Ectodermal cell (in vitro differentiated cells): ENCODE results near the gene ATP6V1D.
"Not testable (repeated sequence)": the region's sequence is repeated elsewhere in the genome, so short reads cannot be mapped to it uniquely, and the experiment has no call there.

Experiments used
- H3K27ac ChIP-seq: 2 replicates; pipeline ENCODE4 v1.7.0; 2013; ENCODE audit warnings: mild to moderate bottlenecking, low read depth, low read length; ENCODE audit not compliant: insufficient read depth, poor library complexity, severe bottlenecking
- H3K27me3 ChIP-seq: 2 replicates; pipeline ENCODE4 v1.7.0; 2013; ENCODE audit warnings: mild to moderate bottlenecking, low read length; ENCODE audit not compliant: insufficient read depth, control insufficient read depth, poor library complexity, severe bottlenecking
- H3K36me3 ChIP-seq: one replicate; pipeline ENCODE4 v1.7.0; 2013; ENCODE audit warnings: low read length; ENCODE audit not compliant: control insufficient read depth, insufficient read depth
- H3K4me1 ChIP-seq: one replicate; pipeline ENCODE4 v1.7.0; 2013; ENCODE audit warnings: low read length; ENCODE audit not compliant: control insufficient read depth, insufficient read depth
- H3K4me3 ChIP-seq: 2 replicates; pipeline ENCODE4 v1.7.0; 2013; ENCODE audit warnings: low read depth, low read length, control low read depth; ENCODE audit not compliant: insufficient read depth
- H3K9me3 ChIP-seq: 2 replicates; pipeline ENCODE4 v1.7.0; 2013; ENCODE audit warnings: mild to moderate bottlenecking, low read length, moderate library complexity; ENCODE audit not compliant: control insufficient read depth
- WGBS, 2 experiments: methylation state at CpG; one replicate each; pipeline ENCODE4 v1.1.7; 2013; ENCODE audit warnings: missing lambda C conversion rate in 2 of 2; 5-methylcytosine and 5-hydroxymethylcytosine counted together

Gene ATP6V1D

GRCh38 chr14:67343601-67344230, 15.9 kb downstream of the ATP6V1D start:
- WGBS, 2 experiments: 89 to 97% methylated on average over 4 of the region's 4 CpGs
- H3K27me3 ChIP-seq: no peaks in the 10 kb centered on the region
- H3K9me3 ChIP-seq: peaks cover 3% of the 10 kb centered on the region
- H3K27ac ChIP-seq: no peak overlapping the region
- H3K36me3 ChIP-seq: peaks cover 17% of the 10 kb centered on the region
- H3K4me3 ChIP-seq: no peak overlapping the region
- H3K4me1 ChIP-seq: no peaks in the 10 kb centered on the region

GRCh38 chr14:67341231-67341630, 18.4 kb downstream of the ATP6V1D start:
- H3K4me1 ChIP-seq, H3K9me3 ChIP-seq, H3K27me3 ChIP-seq, H3K4me3 ChIP-seq, H3K27ac ChIP-seq: not testable (repeated sequence)
- H3K36me3 ChIP-seq: peaks cover 33% of the 10 kb centered on the region
- 96 to 98% methylated on average over 29 to 31 of the region's 31 CpGs for WGBS, 2 experiments

- Histone ChIP-seq H3K4me3 (no peak overlapping the region), H3K27me3 (no peaks in the 10 kb centered on the region), H3K9me3 (peaks cover 3% of the 10 kb centered on the region), H3K36me3 (peaks cover 28% of the 10 kb centered on the region), H3K27ac (no peak overlapping the region), H3K4me1 (no peaks in the 10 kb centered on the region)
- 94% methylated on average over 2 of the region's 2 CpGs for WGBS, 2 experiments
Observed at GRCh38 chr14:67335781-67336180, 23.8 kb downstream of the ATP6V1D start.

GRCh38 chr14:67332468-67332867, 27.1 kb downstream of the ATP6V1D start:
- peaks cover 11% of the 10 kb centered on the region for H3K36me3 ChIP-seq

GRCh38 chr14:67331368-67332125, 28.1 kb downstream of the ATP6V1D start:
- H3K27me3 ChIP-seq: no peaks in the 10 kb centered on the region
- H3K36me3 ChIP-seq: peaks cover 6% of the 10 kb centered on the region
- no peaks in the 10 kb centered on the region for H3K4me1 ChIP-seq
- 93 to 94% methylated on average over 4 to 5 of the region's 5 CpGs for WGBS, 2 experiments
- no peak overlapping the region for H3K27ac ChIP-seq
- no peaks in the 10 kb centered on the region for H3K9me3 ChIP-seq
- no peak overlapping the region for H3K4me3 ChIP-seq

More at GRCh38 chr14:67332468-67332867, 27.1 kb downstream of the ATP6V1D start:
- Histone ChIP-seq H3K27me3 (no peaks in the 10 kb centered on the region), H3K9me3 (no peaks in the 10 kb centered on the region), H3K27ac (no peak overlapping the region), H3K4me3 (no peak overlapping the region), H3K4me1 (no peaks in the 10 kb centered on the region)
- WGBS, 2 experiments: 95 to 97% methylated on average over 5 of the region's 5 CpGs

- H3K27me3 ChIP-seq, H3K4me1 ChIP-seq, H3K4me3 ChIP-seq, H3K9me3 ChIP-seq, H3K27ac ChIP-seq: not testable (repeated sequence)
- 86 to 94% methylated on average over 3 to 4 of the region's 4 CpGs for WGBS, 2 experiments
- H3K36me3 ChIP-seq: peaks cover 15% of the 10 kb centered on the region
Observed at GRCh38 chr14:67329666-67330065, 29.9 kb downstream of the ATP6V1D start.

- Histone ChIP-seq H3K36me3 (peaks cover 21% of the 10 kb centered on the region), H3K27me3 (no peaks in the 10 kb centered on the region), H3K4me1 (no peaks in the 10 kb centered on the region), H3K9me3 (no peaks in the 10 kb centered on the region), H3K27ac (no peak overlapping the region), H3K4me3 (no peak overlapping the region)
Observed at GRCh38 chr14:67319142-67319541, 40.5 kb downstream of the ATP6V1D start.

- H3K36me3 ChIP-seq: peaks cover 16% of the 10 kb centered on the region
- WGBS, 2 experiments: 94 to 100% methylated on average over 1 of the region's 1 CpG
- H3K27me3 ChIP-seq: no peaks in the 10 kb centered on the region
- H3K9me3 ChIP-seq: no peaks in the 10 kb centered on the region
- H3K4me1 ChIP-seq: no peaks in the 10 kb centered on the region
- H3K27ac ChIP-seq: no peak overlapping the region
- no peak overlapping the region for H3K4me3 ChIP-seq
Observed at GRCh38 chr14:67317822-67318221, 41.8 kb downstream of the ATP6V1D start.

- Histone ChIP-seq H3K9me3 (no peaks in the 10 kb centered on the region), H3K27me3 (no peaks in the 10 kb centered on the region), H3K36me3 (peaks cover 2% of the 10 kb centered on the region), H3K4me1 (no peaks in the 10 kb centered on the region), H3K27ac (no peak overlapping the region), H3K4me3 (no peak overlapping the region)
- WGBS, 2 experiments: 86 to 100% methylated on average over 1 of the region's 1 CpG
Observed at GRCh38 chr14:67313153-67313552, 46.5 kb downstream of the ATP6V1D start.

- 94 to 97% methylated on average over 2 of the region's 2 CpGs for WGBS, 2 experiments
- H3K4me3 ChIP-seq: no peak overlapping the region
- H3K27me3 ChIP-seq: no peaks in the 10 kb centered on the region
- no peaks in the 10 kb centered on the region for H3K4me1 ChIP-seq
- no peaks in the 10 kb centered on the region for H3K9me3 ChIP-seq
- no peaks in the 10 kb centered on the region for H3K36me3 ChIP-seq
- H3K27ac ChIP-seq: no peak overlapping the region
Observed at GRCh38 chr14:67311868-67312267, 47.7 kb downstream of the ATP6V1D start.
